Loucy (cell line): Measurements from ENCODE around the gene ITGAL.

ENCODE experiments used
- H2AFZ ChIP-seq: fragments of 200-600 bp; sonication (generic); 2 replicates; pipeline ENCODE4 v1.6.0; 2016; ENCODE audit warnings: antibody characterized with exemption, mild to moderate bottlenecking, low read length, moderate library complexity
- H3F3A ChIP-seq: fragments of 200-600 bp; 2 replicates; pipeline ENCODE4 v1.6.0; 2016; ENCODE audit warnings: antibody characterized with exemption, low read depth, mild to moderate bottlenecking
- H3K27me3 ChIP-seq: fragments of 200-600 bp; sonication (generic); 2 replicates; pipeline ENCODE4 v1.6.1; 2014; ENCODE audit warnings: low read length, mild to moderate bottlenecking; ENCODE audit not compliant: insufficient read depth, poor library complexity, severe bottlenecking
- H3K36me3 ChIP-seq: fragments of 200-600 bp; sonication (generic); 2 replicates; pipeline ENCODE4 v1.6.1; 2016; ENCODE audit warnings: low read length; ENCODE audit not compliant: insufficient read depth
- H3K4me1 ChIP-seq: fragments of 200-600 bp; sonication (generic); 2 replicates; pipeline ENCODE4 v1.5.1; 2014; ENCODE audit warnings: low read length, mild to moderate bottlenecking; ENCODE audit not compliant: insufficient read depth, poor library complexity, severe bottlenecking
- H3K4me2 ChIP-seq: fragments of 200-600 bp; sonication (generic); 2 replicates; pipeline ENCODE4 v1.6.0; 2014; ENCODE audit warnings: antibody characterized with exemption, low read length, low read depth, mild to moderate bottlenecking; ENCODE audit not compliant: poor library complexity, severe bottlenecking
- H3K4me3 ChIP-seq: fragments of 200-600 bp; sonication (generic); 2 replicates; pipeline ENCODE4 v1.5.1; 2014; ENCODE audit warnings: low read length, mild to moderate bottlenecking, mixed read lengths; ENCODE audit not compliant: poor library complexity, severe bottlenecking
- H3K79me2 ChIP-seq: fragments of 200-600 bp; sonication (generic); 2 replicates; pipeline ENCODE4 v1.6.1; 2014; ENCODE audit warnings: low read length; ENCODE audit not compliant: insufficient read depth
- H3K9ac ChIP-seq: fragments of 200-600 bp; sonication (generic); 2 replicates; pipeline ENCODE4 v1.6.0; 2014; ENCODE audit warnings: mild to moderate bottlenecking, low read depth, low read length, moderate library complexity; ENCODE audit not compliant: poor library complexity, severe bottlenecking
- H3K9me2 ChIP-seq: fragments of 200-600 bp; sonication (generic); replicated peaks from 2 replicates; pipeline ENCODE4 v1.6.1; 2016; ENCODE audit warnings: low read depth, low read length, mixed read lengths
- H3K9me3 ChIP-seq: fragments of 200-600 bp; sonication (generic); 2 replicates; pipeline ENCODE4 v1.6.1; 2014; ENCODE audit warnings: mild to moderate bottlenecking, antibody characterized with exemption, low read length, low read depth; ENCODE audit not compliant: insufficient read depth
- H4K20me1 ChIP-seq: fragments of 200-600 bp; sonication (generic); 2 replicates; pipeline ENCODE4 v1.6.0; 2014; ENCODE audit warnings: antibody characterized with exemption, low read length, mild to moderate bottlenecking; ENCODE audit not compliant: insufficient read depth, poor library complexity, severe bottlenecking
- EZH2phosphoT487 ChIP-seq: fragments of 200-600 bp; IDR thresholded peaks from 2 replicates; pipeline ENCODE4 v1.6.1; 2018; ENCODE audit warnings: antibody characterized with exemption, mild to moderate bottlenecking, moderate library complexity, borderline replicate concordance
- TF ChIP-seq, protein P1 (sequence below): fragments of 200-600 bp; sonication (generic); conservative IDR thresholded peaks from 2 replicates; pipeline ENCODE4 v1.5.1; 2014; ENCODE audit warnings: mild to moderate bottlenecking, antibody characterized with exemption, low read length

ITGAL gene

DNA sequence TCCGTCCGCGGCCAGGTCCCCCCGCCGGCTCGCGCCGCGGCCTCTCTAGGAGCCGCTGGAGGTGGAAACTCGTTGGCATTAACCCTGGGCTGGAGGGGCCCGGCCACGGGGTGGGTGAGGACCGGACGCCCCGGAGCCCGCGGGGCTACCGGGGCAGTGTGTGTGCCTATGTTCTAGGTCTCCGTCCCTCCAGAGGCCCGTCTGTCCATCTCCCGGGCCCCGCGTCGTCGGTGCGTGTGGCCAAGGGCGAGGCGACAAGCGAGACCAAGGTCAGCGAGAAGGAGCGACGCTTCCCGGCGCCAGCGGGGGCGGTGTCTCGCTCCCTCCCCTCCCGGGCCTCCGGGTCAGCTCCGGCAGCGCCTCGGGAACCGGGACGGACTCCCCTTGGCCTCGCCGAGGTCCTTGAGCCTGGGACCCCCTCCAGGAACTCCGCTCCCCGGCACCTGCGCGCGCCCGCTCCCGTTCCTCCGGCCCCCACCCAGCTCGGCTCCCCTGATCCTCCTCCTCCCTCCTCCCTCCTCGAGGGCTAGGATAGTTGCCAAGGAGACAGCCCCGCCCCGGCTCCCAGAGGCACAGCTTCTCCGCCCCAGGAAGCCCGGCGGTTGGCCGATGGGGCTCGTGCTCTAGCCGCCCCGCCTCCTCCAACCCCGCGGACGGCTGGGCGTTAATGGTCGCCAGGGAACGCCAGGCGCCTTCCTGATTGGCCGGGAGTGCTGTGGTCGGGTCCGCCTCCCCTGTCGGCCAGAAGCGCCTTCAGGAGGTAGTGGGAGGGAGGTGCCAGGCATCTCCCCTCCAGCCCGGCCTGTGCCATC, 54.5 kb downstream of the ITGAL start:
- no peaks in the 10 kb centered on the region for H3F3A ChIP-seq
- no peaks in the 10 kb centered on the region for H3K9me3 ChIP-seq
- TF ChIP-seq, protein P1, sequence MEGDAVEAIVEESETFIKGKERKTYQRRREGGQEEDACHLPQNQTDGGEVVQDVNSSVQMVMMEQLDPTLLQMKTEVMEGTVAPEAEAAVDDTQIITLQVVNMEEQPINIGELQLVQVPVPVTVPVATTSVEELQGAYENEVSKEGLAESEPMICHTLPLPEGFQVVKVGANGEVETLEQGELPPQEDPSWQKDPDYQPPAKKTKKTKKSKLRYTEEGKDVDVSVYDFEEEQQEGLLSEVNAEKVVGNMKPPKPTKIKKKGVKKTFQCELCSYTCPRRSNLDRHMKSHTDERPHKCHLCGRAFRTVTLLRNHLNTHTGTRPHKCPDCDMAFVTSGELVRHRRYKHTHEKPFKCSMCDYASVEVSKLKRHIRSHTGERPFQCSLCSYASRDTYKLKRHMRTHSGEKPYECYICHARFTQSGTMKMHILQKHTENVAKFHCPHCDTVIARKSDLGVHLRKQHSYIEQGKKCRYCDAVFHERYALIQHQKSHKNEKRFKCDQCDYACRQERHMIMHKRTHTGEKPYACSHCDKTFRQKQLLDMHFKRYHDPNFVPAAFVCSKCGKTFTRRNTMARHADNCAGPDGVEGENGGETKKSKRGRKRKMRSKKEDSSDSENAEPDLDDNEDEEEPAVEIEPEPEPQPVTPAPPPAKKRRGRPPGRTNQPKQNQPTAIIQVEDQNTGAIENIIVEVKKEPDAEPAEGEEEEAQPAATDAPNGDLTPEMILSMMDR = peak; percentile 14; the same call in 1 of the 2 replicates
- no peak for TF ChIP-seq EZH2phosphoT487
- peak overlapping the region; percentile 88 for H3K4me3 ChIP-seq
- peak overlapping the region; percentile 81 for H3K9ac ChIP-seq
- H3K4me2 ChIP-seq = peak overlapping the region; percentile 89
- peak overlapping the region; percentile 94 for H2AFZ ChIP-seq
- peaks cover 6% of the 10 kb centered on the region for H3K4me1 ChIP-seq
- peaks cover 18% of the 10 kb centered on the region; the same call in 1 of the 2 replicates for H3K79me2 ChIP-seq
- H3K9me2 ChIP-seq = no peaks in the 10 kb centered on the region
- H4K20me1 ChIP-seq = peaks cover 10% of the 10 kb centered on the region
- no peaks in the 10 kb centered on the region; the same call in 1 of the 2 replicates for H3K36me3 ChIP-seq
- no peaks in the 10 kb centered on the region for H3K27me3 ChIP-seq

DNA sequence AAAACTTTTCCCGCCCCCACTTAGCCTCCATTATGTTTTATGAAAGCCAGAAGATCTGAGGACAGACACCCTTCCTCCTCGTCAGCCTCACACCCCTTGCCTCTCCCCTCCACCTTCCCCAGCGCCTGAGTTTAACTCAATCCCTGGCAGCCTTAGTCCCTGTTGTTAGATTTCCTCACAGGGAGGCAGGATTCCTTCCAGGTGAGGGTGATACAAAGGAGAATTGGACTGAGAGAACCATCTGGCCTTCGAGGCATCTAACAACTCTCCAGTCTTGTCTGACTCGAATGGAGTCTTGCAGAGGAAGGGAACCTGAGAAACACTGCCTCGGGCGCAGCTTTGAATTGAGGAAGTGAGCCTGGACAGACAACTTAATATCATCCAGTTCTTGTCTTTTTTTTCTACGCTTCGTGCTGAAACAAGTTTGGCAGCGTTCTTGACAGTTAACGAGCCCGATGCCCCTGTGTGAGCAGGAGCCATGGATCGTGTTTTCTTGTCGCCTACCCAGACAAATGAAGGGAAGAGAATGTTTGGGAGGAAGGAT, 55.2 kb downstream of the ITGAL start:
- Histone ChIP-seq H3F3A (no peaks in the 10 kb centered on the region), H3K36me3 (no peaks in the 10 kb centered on the region; the same call in 1 of the 2 replicates), H3K27me3 (no peaks in the 10 kb centered on the region), H3K4me3 (peak overlapping the region; percentile 67), H4K20me1 (peaks cover 11% of the 10 kb centered on the region), H2AFZ (peak overlapping the region; percentile 50; the same call in 1 of the 2 replicates), H3K9ac (peak overlapping the region; percentile 77), H3K9me2 (no peaks in the 10 kb centered on the region), H3K4me1 (peaks cover 6% of the 10 kb centered on the region), H3K4me2 (peak overlapping the region; percentile 89), H3K79me2 (peaks cover 24% of the 10 kb centered on the region; the same call in 1 of the 2 replicates), H3K9me3 (no peaks in the 10 kb centered on the region)
- no peak for TF ChIP-seq EZH2phosphoT487
- TF ChIP-seq, protein P1 = no peak

DNA sequence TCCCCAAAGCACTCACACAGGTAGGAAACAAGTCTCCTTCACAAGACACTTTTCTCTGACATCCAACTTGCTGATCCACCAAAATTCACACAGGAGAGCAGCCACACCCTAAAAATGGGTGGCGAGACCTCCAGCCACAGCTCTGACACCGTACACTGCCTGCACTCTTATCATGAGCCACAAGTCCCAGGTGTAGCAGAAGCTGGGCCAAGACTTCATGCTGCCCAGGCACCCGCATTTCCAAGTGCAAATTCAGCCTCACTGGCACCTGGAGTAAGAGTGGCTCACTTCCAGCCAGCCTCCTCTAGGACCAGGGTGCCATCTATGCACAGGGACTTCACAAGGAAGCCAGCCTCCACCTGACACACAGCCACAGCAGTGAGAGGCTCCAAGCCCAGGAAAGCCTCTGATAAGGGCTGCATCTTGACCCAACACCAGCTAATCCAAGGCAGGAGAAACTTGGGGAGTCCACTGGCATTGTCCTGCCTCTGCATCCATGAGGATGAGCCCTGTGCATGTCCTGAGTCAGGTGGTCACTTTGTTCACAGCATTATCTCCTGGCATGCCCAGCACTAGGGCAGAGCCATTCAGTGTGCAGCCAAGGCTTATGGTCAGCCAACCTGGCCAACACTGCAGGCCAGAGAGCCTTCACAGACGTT, 56.4 kb downstream of the ITGAL start:
- Histone ChIP-seq H4K20me1 (peaks cover 17% of the 10 kb centered on the region), H3K4me2 (no peak overlapping the region), H3K9me2 (no peaks in the 10 kb centered on the region), H3K4me1 (peaks cover 10% of the 10 kb centered on the region), H2AFZ (no peak overlapping the region), H3K27me3 (no peaks in the 10 kb centered on the region), H3K79me2 (peaks cover 36% of the 10 kb centered on the region), H3K4me3 (no peak overlapping the region), H3F3A (no peaks in the 10 kb centered on the region), H3K36me3 (no peaks in the 10 kb centered on the region; the same call in 1 of the 2 replicates), H3K9ac (no peak overlapping the region), H3K9me3 (no peaks in the 10 kb centered on the region)
- TF ChIP-seq, protein P1 = no peak
- TF ChIP-seq EZH2phosphoT487 = no peak
